Endodermal cell (in vitro differentiated cells): ENCODE measurements around the gene MYO5B. TPM values are rescaled to one million over a fixed set of nuclear protein-coding genes. Genes with fewer than 3 reads are reported as not detected.

Experiments used
- DNase-seq: peaks from one replicate; pipeline ENCODE4 v3.0.0-alpha.2; 2017
- H3K27ac ChIP-seq: 2 replicates; pipeline ENCODE4 v1.5.1; 2013; ENCODE audit warnings: mild to moderate bottlenecking, low read depth, low read length, moderate library complexity
- H3K27me3 ChIP-seq: 2 replicates; pipeline ENCODE4 v1.6.1; 2013; ENCODE audit warnings: mild to moderate bottlenecking, low read length, moderate library complexity; ENCODE audit not compliant: insufficient read depth, control insufficient read depth, poor library complexity, severe bottlenecking
- H3K36me3 ChIP-seq: 2 replicates; pipeline ENCODE4 v1.7.0; 2013; ENCODE audit warnings: mild to moderate bottlenecking, low read length, moderate library complexity; ENCODE audit not compliant: control insufficient read depth, insufficient read depth
- H3K4me1 ChIP-seq: one replicate; pipeline ENCODE4 v1.7.0; 2013; ENCODE audit warnings: low read length; ENCODE audit not compliant: control insufficient read depth, insufficient read depth
- H3K4me3 ChIP-seq: 2 replicates; pipeline ENCODE4 v1.5.1; 2013; ENCODE audit warnings: mild to moderate bottlenecking, low read length, moderate library complexity
- H3K9ac ChIP-seq: 2 replicates; pipeline ENCODE4 v1.6.1; 2013; ENCODE audit warnings: mild to moderate bottlenecking, low read length, moderate library complexity; ENCODE audit not compliant: poor library complexity, severe bottlenecking; ENCODE audit errors: extremely low read depth
- H3K9me3 ChIP-seq: 2 replicates; pipeline ENCODE4 v1.6.1; 2013; ENCODE audit warnings: mild to moderate bottlenecking, low read length, moderate library complexity; ENCODE audit not compliant: control insufficient read depth
- H3K27ac Mint-ChIP-seq: 2 replicates; pipeline ENCODE4 v1.8.0; 2020; ENCODE audit warnings: mixed read lengths
- H3K27me3 Mint-ChIP-seq: 2 replicates; pipeline ENCODE4 v1.8.0; 2021; ENCODE audit warnings: mild to moderate bottlenecking, mixed read lengths; ENCODE audit not compliant: insufficient read depth
- H3K36me3 Mint-ChIP-seq: 2 replicates; pipeline ENCODE4 v1.8.0; 2020; ENCODE audit warnings: low read depth, mixed read lengths
- H3K4me1 Mint-ChIP-seq: 2 replicates; pipeline ENCODE4 v1.8.0; 2020; ENCODE audit warnings: mixed read lengths
- H3K4me3 Mint-ChIP-seq: 2 replicates; pipeline ENCODE4 v1.8.0; 2020; ENCODE audit warnings: mild to moderate bottlenecking, moderate library complexity, mixed read lengths
- H3K9me3 Mint-ChIP-seq: 2 replicates; pipeline ENCODE4 v1.8.0; 2020; ENCODE audit warnings: mild to moderate bottlenecking, mixed read lengths
- WGBS, 2 experiments: methylation state at CpG; one replicate each; pipeline versions ENCODE4 v1.1.5 to v1.1.7; 2013; ENCODE audit warnings: missing lambda C conversion rate in 2 of 2, mixed read lengths in 1 of 2; ENCODE audit not compliant: insufficient coverage in 1 of 2, insufficient read length in 1 of 2; 5-methylcytosine and 5-hydroxymethylcytosine counted together
- total RNA-seq, 2 donors: library from RNA; stranded (reverse); fragmentation: NEBNext Ultra II Directional in 1 of 2; extraction: Animal tissue kit (Norgen Biotek cat#: 25700) in 1 of 2; gene quantifications; 2 replicates in 1 of 2; 3 replicates in 1 of 2; pipeline ENCODE4 v1.2.1, GENCODE V29; 2021
- TF ChIP-seq, protein P1 (sequence below): fragments of 200-600 bp; sonication (generic); conservative IDR thresholded peaks from 2 replicates; pipeline ENCODE4 v1.5.0; 2021; ENCODE audit warnings: antibody characterized with exemption, mild to moderate bottlenecking

Gene MYO5B
- total RNA-seq, 2 donors from 2014 or later: 12.2 to 16.8 TPM

DNA sequence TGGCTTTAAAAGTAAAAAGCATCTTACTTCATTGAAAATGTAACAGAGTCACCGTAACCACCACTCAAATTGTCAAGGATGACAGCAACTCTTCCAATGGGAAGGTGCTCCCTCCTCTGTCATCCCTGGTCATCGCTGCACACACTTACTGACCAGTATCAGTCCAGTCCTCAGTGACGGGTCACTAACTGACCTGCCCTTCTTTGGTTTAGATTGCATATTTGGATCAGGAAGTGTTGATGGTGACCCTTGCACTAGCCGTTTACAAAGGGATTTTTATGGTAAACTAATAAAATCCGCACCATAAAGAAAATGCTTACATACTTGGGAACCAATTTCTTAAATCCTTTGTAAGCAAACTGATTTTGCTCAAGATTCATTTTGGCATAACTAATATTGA is 239.7 kb downstream of the MYO5B start:
- TF ChIP-seq, protein P1, sequence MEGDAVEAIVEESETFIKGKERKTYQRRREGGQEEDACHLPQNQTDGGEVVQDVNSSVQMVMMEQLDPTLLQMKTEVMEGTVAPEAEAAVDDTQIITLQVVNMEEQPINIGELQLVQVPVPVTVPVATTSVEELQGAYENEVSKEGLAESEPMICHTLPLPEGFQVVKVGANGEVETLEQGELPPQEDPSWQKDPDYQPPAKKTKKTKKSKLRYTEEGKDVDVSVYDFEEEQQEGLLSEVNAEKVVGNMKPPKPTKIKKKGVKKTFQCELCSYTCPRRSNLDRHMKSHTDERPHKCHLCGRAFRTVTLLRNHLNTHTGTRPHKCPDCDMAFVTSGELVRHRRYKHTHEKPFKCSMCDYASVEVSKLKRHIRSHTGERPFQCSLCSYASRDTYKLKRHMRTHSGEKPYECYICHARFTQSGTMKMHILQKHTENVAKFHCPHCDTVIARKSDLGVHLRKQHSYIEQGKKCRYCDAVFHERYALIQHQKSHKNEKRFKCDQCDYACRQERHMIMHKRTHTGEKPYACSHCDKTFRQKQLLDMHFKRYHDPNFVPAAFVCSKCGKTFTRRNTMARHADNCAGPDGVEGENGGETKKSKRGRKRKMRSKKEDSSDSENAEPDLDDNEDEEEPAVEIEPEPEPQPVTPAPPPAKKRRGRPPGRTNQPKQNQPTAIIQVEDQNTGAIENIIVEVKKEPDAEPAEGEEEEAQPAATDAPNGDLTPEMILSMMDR: no peak
- Histone ChIP-seq H3K27me3 (peaks cover 4% of the 10 kb centered on the region), H3K9ac (no peak overlapping the region), H3K27ac (no peak overlapping the region), H3K36me3 (no peaks in the 10 kb centered on the region), H3K9me3 (no peaks in the 10 kb centered on the region), H3K4me3 (no peak overlapping the region), H3K4me1 (peaks cover 13% of the 10 kb centered on the region)
- Mint-ChIP-seq H3K4me3 (no peak overlapping the region), H3K9me3 (no peaks in the 10 kb centered on the region), H3K27ac (no peak overlapping the region), H3K27me3 (peaks cover 23% of the 10 kb centered on the region), H3K4me1 (peaks cover 32% of the 10 kb centered on the region), H3K36me3 (no peaks in the 10 kb centered on the region)
- 92 to 94% methylated on average over 5 of the region's 5 CpGs for WGBS, 2 experiments
- no peak for DNase-seq

DNA sequence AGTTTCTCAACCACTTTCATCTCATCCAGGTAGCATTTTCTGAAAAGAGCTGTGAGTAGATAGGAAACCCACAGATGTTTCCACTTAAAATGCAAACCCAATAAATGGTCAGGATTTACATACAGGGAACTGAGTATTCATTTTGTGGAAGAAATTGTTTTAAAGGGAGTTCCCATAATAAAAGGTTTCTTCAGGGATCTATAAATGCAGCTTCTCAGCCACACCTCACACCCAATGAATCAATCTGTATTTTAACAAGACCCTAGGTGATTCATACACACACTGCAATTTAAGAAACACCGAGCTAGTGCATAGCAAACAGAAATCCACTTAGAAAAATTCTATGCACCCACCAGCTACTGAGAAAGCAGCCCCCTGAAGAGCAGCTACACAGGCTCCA is 241.6 kb downstream of the MYO5B start:
- Histone ChIP-seq H3K9me3 (no peaks in the 10 kb centered on the region), H3K36me3 (no peaks in the 10 kb centered on the region), H3K4me1 (peaks cover 9% of the 10 kb centered on the region), H3K27me3 (peaks cover 4% of the 10 kb centered on the region), H3K27ac (no peak overlapping the region), H3K9ac (no peak overlapping the region), H3K4me3 (no peak overlapping the region)
- 93% methylated on average over 1 of the region's 1 CpG; no CpG with 5 or more reads in 1 of the 2 experiments for WGBS, 2 experiments
- no peaks in the 10 kb centered on the region for H3K9me3 Mint-ChIP-seq
- H3K27ac Mint-ChIP-seq: no peak overlapping the region
- H3K4me1 Mint-ChIP-seq: peaks cover 33% of the 10 kb centered on the region
- no peaks in the 10 kb centered on the region for H3K36me3 Mint-ChIP-seq
- TF ChIP-seq, protein P1: no peak
- DNase-seq: no peak
- H3K27me3 Mint-ChIP-seq: peaks cover 26% of the 10 kb centered on the region
- no peak overlapping the region for H3K4me3 Mint-ChIP-seq

DNA sequence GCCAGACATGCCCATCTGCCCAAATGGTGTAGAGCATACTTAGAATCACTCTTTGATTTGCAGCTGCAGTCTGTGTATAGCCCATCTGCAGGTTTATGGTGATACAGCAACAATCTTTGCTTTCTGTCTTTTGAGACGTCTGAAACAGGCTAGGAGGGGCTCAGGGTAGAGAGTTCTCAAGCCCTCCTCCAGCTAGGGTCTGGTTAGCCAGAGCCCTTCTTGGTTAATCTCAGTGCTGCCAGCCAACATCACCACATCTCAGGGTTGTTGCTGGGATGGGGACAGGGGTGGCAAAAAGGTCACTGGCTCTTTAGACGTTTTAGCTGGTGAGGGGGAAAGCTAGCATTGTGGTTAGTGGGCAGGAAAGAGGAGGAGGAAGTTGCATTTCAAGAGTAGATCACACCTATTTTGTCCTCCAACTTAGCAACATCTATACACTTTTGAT is 245.0 kb downstream of the MYO5B start:
- TF ChIP-seq, protein P1: no peak
- H3K27me3 Mint-ChIP-seq: peaks cover 31% of the 10 kb centered on the region
- Histone ChIP-seq H3K27ac (no peak overlapping the region), H3K27me3 (peaks cover under 1% of the 10 kb centered on the region), H3K36me3 (no peaks in the 10 kb centered on the region), H3K9ac (no peak overlapping the region), H3K9me3 (no peaks in the 10 kb centered on the region), H3K4me3 (no peak overlapping the region), H3K4me1 (peaks cover 9% of the 10 kb centered on the region)
- no peaks in the 10 kb centered on the region for H3K36me3 Mint-ChIP-seq
- no peak overlapping the region for H3K4me3 Mint-ChIP-seq
- H3K27ac Mint-ChIP-seq: no peak overlapping the region
- no peaks in the 10 kb centered on the region for H3K9me3 Mint-ChIP-seq
- DNase-seq: no peak
- peaks cover 28% of the 10 kb centered on the region for H3K4me1 Mint-ChIP-seq
- WGBS, 2 experiments: 67 to 83% methylated on average over 1 of the region's 2 CpGs
